Right lobe of liver (tissue), 6 donors: ENCODE measurements around the gene SAYSD1. TPM values are rescaled to one million over a fixed set of nuclear protein-coding genes. Genes with fewer than 3 reads are reported as not detected.

Source experiments
- ATAC-seq, 4 donors: fragments of 200-7000 bp; cut with Tn5 transposase; one replicate each; pipeline ENCODE4 v1.9.1; 2020; ENCODE audit warnings: mild to moderate bottlenecking in 4 of 4, moderate library complexity in 4 of 4
- DNase-seq, 3 donors: peaks; one replicate each; pipeline ENCODE4 v3.0.0-alpha.2; 2020
- H3K27ac ChIP-seq, 3 donors: fragments of 200-600 bp; one replicate each; pipeline ENCODE4 v1.8.0; 2022
- H3K27me3 ChIP-seq, 2 donors: fragments of 200-600 bp; one replicate each; pipeline ENCODE4 v1.8.0; 2022
- H3K36me3 ChIP-seq, 4 donors: fragments of 200-600 bp; sonication (generic) in 1 of 4; one replicate each; pipeline versions ENCODE4 v1.5.1 to v1.8.0; 2017 to 2022; ENCODE audit warnings: control low read depth in 1 of 4
- H3K4me1 ChIP-seq, 4 donors: fragments of 200-600 bp; sonication (generic) in 1 of 4; one replicate each; pipeline versions ENCODE4 v1.5.1 to v1.8.0; 2017 to 2022; ENCODE audit warnings: control low read depth in 1 of 4
- H3K4me3 ChIP-seq, 3 donors: fragments of 200-600 bp; one replicate each; pipeline ENCODE4 v1.8.0; 2022
- H3K9me3 ChIP-seq, 4 donors: fragments of 200-600 bp; sonication (generic) in 1 of 4; one replicate each; pipeline versions ENCODE4 v1.5.1 to v1.8.0; 2017 to 2022; ENCODE audit warnings: control low read depth in 1 of 4
- POLR2A ChIP-seq: fragments of 450-650 bp; IDR thresholded peaks from one replicate; pipeline ENCODE4 v1.6.1; 2017; ENCODE audit warnings: antibody characterized with exemption, mild to moderate bottlenecking
- WGBS: methylation state at CpG from one replicate; pipeline ENCODE4 v1.1.6; 2018; ENCODE audit warnings: low coverage, low lambda C conversion rate; ENCODE audit not compliant: insufficient coverage; ENCODE audit errors: missing lambda C conversion rate; 5-methylcytosine and 5-hydroxymethylcytosine counted together
- intact Hi-C, 2 donors: fragments of 100-400 bp; cut with DNase I; formaldehyde crosslinking; loops; one replicate each; pipeline versions ENCODE4 v1.11.2 to v1.14.1; 2022
- long read RNA-seq: library from polyadenylated mRNA; unstranded; transcript quantifications from one replicate; pipeline ENCODE4 v2.0.0, GENCODE V29; 2019
- total RNA-seq, 6 experiments: library from RNA; depleted of rRNA in 2 of 6; stranded (reverse); fragments of >200 nt in 2 of 6; fragmentation: NEBNext Ultra II Directional in 3 of 6; extraction: Animal tissue kit (Norgen Biotek cat#: 25700) in 3 of 6; gene quantifications; one replicate each; pipeline versions ENCODE4 v1.1.0 to v1.2.4, GENCODE V29; 2016 to 2023
- TF ChIP-seq, protein P1 (sequence below), 4 donors: fragments of 200-600 bp in 3 of 4; fragments of 450-650 bp in 1 of 4; IDR thresholded peaks; one replicate each; pipeline versions ENCODE4 v1.5.1 to v1.8.0; 2016 to 2022; ENCODE audit warnings: antibody characterized with exemption in 4 of 4, mild to moderate bottlenecking in 2 of 4
- donor health status: DM: no; HTN: yes; CAD: no.
- donor health status: DM: no; HTN: no; CAD: no.
- donor health status: DM: no; HTN: no; CAD: no.
- donor health status: DM: no; HTN: yes; CAD: no.
- donor health status: DM: no; HTN: yes; CAD: no.

SAYSD1 gene, protein sequence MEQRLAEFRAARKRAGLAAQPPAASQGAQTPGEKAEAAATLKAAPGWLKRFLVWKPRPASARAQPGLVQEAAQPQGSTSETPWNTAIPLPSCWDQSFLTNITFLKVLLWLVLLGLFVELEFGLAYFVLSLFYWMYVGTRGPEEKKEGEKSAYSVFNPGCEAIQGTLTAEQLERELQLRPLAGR
- 1 to 10 TPM; 4.3 to 9.3 (median 7.0) TPM for total RNA-seq
- long read RNA-seq, partial matches to known transcripts = 0 of 2 reads
- long read RNA-seq, other reads (novel, unspliced or antisense) = 0 of 2 reads

DNA sequence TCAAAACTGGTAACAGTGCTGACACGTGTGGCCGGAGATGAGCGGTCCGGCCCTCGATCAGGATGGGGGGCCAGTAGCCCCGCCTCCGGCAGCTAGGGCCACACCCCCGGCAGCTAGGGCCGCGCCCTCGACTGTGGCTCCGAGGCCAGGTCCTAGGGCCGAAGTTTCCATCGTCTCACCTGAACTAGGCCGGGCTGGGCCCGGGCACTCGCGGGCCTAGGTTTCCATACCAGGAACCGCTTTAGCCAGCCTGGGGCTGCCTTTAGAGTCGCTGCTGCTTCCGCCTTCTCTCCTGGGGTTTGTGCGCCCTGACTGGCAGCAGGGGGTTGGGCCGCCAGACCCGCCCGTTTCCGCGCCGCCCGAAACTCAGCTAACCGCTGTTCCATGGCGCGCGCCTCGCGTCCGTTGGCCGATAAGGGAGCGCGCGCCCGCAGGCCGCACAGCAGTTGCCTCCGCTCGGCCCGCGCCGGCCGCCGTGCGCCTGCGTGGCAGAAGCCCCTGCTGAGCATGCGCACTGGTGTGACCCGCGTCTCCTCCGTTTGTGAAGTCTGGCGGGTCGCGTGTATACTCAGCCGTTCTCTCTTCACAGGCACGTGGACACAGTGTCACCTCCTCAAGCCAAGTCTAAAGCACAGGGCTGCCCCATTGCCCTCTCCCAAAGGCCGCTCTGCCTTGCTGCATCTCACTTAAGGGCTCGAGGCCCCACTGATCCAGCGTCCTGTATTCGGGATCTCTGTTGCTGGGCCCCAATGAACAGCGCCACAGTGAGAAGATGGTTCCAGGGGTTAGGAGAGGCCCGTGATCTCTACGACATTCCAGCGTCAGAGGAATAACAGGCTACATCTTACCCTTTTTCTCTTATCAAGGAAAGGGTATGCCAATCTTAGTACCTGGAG, at the start of gene SAYSD1:
Gene SAYSD1, minus strand, starts transcription at position 483 of the 896 bp plus-strand sequence. Its CDS starts 97 bp downstream, at position 386.
- WGBS = 3% methylated on average over 12 of the region's 68 CpGs
- TF ChIP-seq POLR2A = peak; percentile 90
- TF ChIP-seq, protein P1, sequence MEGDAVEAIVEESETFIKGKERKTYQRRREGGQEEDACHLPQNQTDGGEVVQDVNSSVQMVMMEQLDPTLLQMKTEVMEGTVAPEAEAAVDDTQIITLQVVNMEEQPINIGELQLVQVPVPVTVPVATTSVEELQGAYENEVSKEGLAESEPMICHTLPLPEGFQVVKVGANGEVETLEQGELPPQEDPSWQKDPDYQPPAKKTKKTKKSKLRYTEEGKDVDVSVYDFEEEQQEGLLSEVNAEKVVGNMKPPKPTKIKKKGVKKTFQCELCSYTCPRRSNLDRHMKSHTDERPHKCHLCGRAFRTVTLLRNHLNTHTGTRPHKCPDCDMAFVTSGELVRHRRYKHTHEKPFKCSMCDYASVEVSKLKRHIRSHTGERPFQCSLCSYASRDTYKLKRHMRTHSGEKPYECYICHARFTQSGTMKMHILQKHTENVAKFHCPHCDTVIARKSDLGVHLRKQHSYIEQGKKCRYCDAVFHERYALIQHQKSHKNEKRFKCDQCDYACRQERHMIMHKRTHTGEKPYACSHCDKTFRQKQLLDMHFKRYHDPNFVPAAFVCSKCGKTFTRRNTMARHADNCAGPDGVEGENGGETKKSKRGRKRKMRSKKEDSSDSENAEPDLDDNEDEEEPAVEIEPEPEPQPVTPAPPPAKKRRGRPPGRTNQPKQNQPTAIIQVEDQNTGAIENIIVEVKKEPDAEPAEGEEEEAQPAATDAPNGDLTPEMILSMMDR (IDR thresholded peaks at IDR 0.05) = no peak
- intact Hi-C loops = no loop called here
- DNase-seq (peak; percentile 93), ATAC-seq (peak; percentile 96 to 98 (median 96))
- Histone ChIP-seq H3K27me3 (no peaks in the 10 kb centered on the region), H3K4me1 (peaks cover 0 to 7% (median 3%) of the 10 kb centered on the region in 4 donors), H3K27ac (peak within 1 kb of the TSS; percentile 82 to 96 (median 89)), H3K4me3 (peak within 1 kb of the TSS; percentile 60 to 69 (median 66)), H3K36me3 (no peaks in the 10 kb centered on the region), H3K9me3 (no peaks in the 10 kb centered on the region)

DNA sequence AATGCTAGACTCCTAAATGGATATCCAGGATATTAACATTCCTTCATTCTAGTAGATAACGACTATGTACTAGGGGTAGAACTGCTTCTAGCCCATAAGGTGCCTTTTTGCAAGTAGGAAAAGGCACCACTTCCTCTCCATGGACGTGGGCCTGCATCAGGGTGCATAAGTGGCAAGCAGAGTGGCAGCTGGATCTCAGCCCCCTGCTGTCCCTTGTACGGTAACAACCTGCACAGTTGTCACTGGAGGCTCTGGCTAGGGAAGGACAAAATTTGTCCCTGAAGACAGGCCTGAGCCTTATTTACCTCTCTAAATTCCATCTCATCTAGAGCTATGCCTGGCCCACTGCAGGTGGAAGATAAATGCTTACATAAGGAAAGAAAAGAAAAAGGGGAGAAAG, 42.5 kb upstream of the SAYSD1 start:
- no peaks in the 10 kb centered on the region for H3K36me3 ChIP-seq
- H3K4me1 ChIP-seq = no peaks in the 10 kb centered on the region
- no peaks in the 10 kb centered on the region for H3K9me3 ChIP-seq
- TF ChIP-seq, protein P1 (IDR thresholded peaks at IDR 0.05) = no peak
- no peak for TF ChIP-seq POLR2A
- intact Hi-C loops = no loop called here
- no peak for DNase-seq
- H3K4me3 ChIP-seq = no peak overlapping the region
- no peaks in the 10 kb centered on the region for H3K27me3 ChIP-seq
- 60% methylated on average over 1 of the region's 3 CpGs for WGBS
- ATAC-seq = no peak
- no peak overlapping the region for H3K27ac ChIP-seq

DNA sequence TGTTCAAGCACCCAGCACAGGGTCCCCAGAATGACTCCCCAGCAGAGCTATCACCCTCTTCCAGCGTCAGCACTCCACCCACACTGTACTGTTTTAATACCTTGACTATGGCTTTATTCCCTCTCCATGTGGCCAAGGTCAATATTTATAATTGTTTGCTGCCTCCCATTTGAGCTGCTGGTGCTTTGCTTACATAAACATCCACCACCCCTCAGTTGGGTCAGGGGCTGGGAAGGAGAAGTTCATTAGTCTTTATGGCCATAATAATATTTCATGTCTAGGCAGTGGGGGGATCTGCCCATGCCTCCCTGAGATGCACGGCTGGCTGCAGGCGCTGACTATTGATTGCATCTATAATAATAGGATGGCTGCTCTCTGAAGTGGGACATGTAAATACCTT, 41.8 kb upstream of the SAYSD1 start:
- no peak overlapping the region for H3K4me3 ChIP-seq
- 73% methylated on average over 3 of the region's 3 CpGs for WGBS
- DNase-seq = no peak
- H3K36me3 ChIP-seq = no peaks in the 10 kb centered on the region
- ATAC-seq = no peak
- no peaks in the 10 kb centered on the region for H3K4me1 ChIP-seq
- no peak overlapping the region for H3K27ac ChIP-seq
- intact Hi-C loops = no loop called here
- H3K9me3 ChIP-seq = no peaks in the 10 kb centered on the region
- TF ChIP-seq, protein P1 (IDR thresholded peaks at IDR 0.05) = no peak
- no peak for TF ChIP-seq POLR2A
- H3K27me3 ChIP-seq = no peaks in the 10 kb centered on the region

DNA sequence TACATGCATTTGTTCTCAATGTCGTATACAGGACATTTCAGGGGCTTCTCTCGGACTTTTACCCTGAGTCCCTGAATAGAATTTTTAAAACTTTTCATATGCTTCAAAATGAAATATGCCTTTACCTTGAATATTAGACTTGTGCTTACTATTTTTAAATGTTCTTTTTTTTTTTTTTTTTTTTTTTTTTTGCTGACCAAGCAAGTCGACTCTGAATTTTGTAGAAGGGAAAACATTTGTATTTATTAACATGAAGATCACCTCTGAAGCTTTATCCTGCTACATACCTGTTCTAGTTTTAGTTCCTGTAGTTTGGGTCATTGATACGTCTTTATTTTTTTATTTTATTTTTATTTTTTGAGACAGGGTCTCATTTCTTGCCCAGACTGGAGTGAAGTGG, 39.7 kb upstream of the SAYSD1 start:
- no peak for TF ChIP-seq POLR2A
- TF ChIP-seq, protein P1 (IDR thresholded peaks at IDR 0.05) = no peak
- intact Hi-C loops = no loop called here
- Histone ChIP-seq H3K4me3 (no peak overlapping the region), H3K36me3 (no peaks in the 10 kb centered on the region), H3K27ac (no peak overlapping the region), H3K9me3 (no peaks in the 10 kb centered on the region), H3K4me1 (no peaks in the 10 kb centered on the region), H3K27me3 (no peaks in the 10 kb centered on the region)
- WGBS = 67% methylated on average over 4 of the region's 4 CpGs
- no peak for DNase-seq
- ATAC-seq = no peak
